Measurements from ENCODE around the gene LRRC27. TPM values are rescaled to one million over a fixed set of nuclear protein-coding genes. Genes with fewer than 3 reads are reported as not detected.
"Not testable (repeated sequence)": the region's sequence is repeated elsewhere in the genome, so short reads cannot be mapped to it uniquely, and the experiment has no call there.

The LRRC27 gene
- polyA plus RNA-seq, 3 donors, result 3.6 to 12.8 (median 3.6) TPM

DNA sequence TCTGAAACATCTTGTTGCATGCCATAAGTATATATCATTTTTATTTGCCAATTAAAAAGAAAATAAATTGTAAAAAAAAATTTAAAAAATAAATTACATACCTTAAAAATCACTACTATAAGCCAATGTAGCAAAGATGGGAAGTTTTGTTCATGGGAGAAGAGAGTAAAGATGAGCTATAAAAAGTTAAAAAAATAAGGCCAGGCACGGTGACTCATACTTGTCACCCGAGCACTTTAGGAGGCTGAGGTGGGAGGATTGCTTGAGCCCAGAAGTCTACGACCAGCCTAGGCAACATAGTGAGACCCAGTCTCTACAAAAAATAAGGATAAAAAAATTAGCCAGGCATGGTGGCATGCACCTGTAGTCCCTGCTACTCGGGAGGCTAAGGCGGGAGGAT lies 15.9 kb upstream of the LRRC27 start:
- no peak overlapping the region for H3K4me3 ChIP-seq (replicated peaks in 1 of 3; ENCODE audit: low read depth in 2 of 3, low read length in 3 of 3)
- H3K27me3 ChIP-seq (ENCODE audit: control insufficient read depth in 2 of 2, insufficient read depth in 2 of 2, low read length in 2 of 2), result no peaks in the 10 kb centered on the region
- H3K9me3 ChIP-seq (replicated peaks in 1 of 2; ENCODE audit: control insufficient read depth in 1 of 2, insufficient read depth in 1 of 2, low read length in 2 of 2), result peaks cover 0 to 7% of the 10 kb centered on the region in 2 donors
- peaks cover 0 to 9% (median 0%) of the 10 kb centered on the region in 3 donors for H3K27me3 Mint-ChIP-seq (ENCODE audit: low read depth in 3 of 3)
- no peaks in the 10 kb centered on the region for H3K79me2 ChIP-seq (ENCODE audit: insufficient read depth, low read length)
- H3K4me1 ChIP-seq (ENCODE audit: control insufficient read depth in 1 of 2, insufficient read depth in 2 of 2, low read length in 2 of 2), result peaks cover 18 to 20% of the 10 kb centered on the region in 2 donors
- H3K27ac Mint-ChIP-seq, result no peak overlapping the region
- no peak overlapping the region for H3K4me3 Mint-ChIP-seq
- no peak for DNase-seq
- TF ChIP-seq CTCF (IDR thresholded peaks at IDR 0.05), result no peak
- H3K9ac ChIP-seq (ENCODE audit: insufficient read depth, low read length, poor library complexity, severe bottlenecking), result no peak overlapping the region
- H3K36me3 Mint-ChIP-seq, result peaks cover 0 to 2% of the 10 kb centered on the region in 2 donors
- WGBS (ENCODE audit: insufficient coverage), result 100% methylated on average over 3 of the region's 5 CpGs
- no peaks in the 10 kb centered on the region for H4K20me1 ChIP-seq (ENCODE audit: insufficient read depth, low read length)
- no peaks in the 10 kb centered on the region for H3K36me3 ChIP-seq (replicated peaks in 1 of 2; ENCODE audit: control insufficient read depth in 1 of 2, insufficient read depth in 2 of 2, low read length in 2 of 2)
- no peak overlapping the region for H3K27ac ChIP-seq (ENCODE audit: low read depth in 1 of 2, low read length in 2 of 2)
- intact Hi-C loops (cut with micrococcal nuclease), result no loop called here
- H3K4me1 Mint-ChIP-seq, result peaks cover 18% of the 10 kb centered on the region
- H3K4me2 ChIP-seq (replicated peaks; ENCODE audit: extremely low read depth, low read length, poor library complexity, severe bottlenecking), result no peak overlapping the region
- H2AFZ ChIP-seq (ENCODE audit: insufficient read depth, low read depth, low read length, poor library complexity, severe bottlenecking), result no peak overlapping the region
- H3K9me3 Mint-ChIP-seq, result peaks cover 0 to 6% (median 4%) of the 10 kb centered on the region in 7 donors

DNA sequence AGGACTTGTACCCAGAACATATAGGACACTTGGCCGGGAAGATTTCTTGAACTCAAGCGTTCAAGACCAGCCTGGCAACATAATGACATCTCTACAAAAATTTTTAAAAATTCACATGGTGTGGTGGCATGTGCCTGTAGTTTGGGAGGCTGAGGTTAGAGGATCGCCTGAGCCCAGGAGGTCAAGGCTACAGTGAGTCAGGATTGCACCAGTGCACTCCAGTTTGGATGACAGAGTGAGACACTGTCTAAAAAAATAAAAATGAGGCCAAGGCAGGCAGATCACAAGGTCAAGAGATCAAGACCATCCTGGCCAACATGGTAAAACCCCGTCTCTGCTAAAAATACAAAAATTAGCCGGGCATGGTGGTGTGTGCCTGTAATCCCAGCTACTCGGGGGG lies 14.5 kb upstream of the LRRC27 start:
- peaks cover 21 to 24% of the 10 kb centered on the region in 2 donors for H3K4me1 ChIP-seq (ENCODE audit: control insufficient read depth in 1 of 2, insufficient read depth in 2 of 2, low read length in 2 of 2)
- H3K4me3 Mint-ChIP-seq; H3K9ac ChIP-seq (ENCODE audit: insufficient read depth, low read length, poor library complexity, severe bottlenecking); H3K79me2 ChIP-seq (ENCODE audit: insufficient read depth, low read length); H3K27me3 ChIP-seq (ENCODE audit: control insufficient read depth in 2 of 2, insufficient read depth in 2 of 2, low read length in 2 of 2); H3K36me3 ChIP-seq (replicated peaks in 1 of 2; ENCODE audit: control insufficient read depth in 1 of 2, insufficient read depth in 2 of 2, low read length in 2 of 2); H3K27me3 Mint-ChIP-seq (ENCODE audit: low read depth in 3 of 3); H3K4me2 ChIP-seq (replicated peaks; ENCODE audit: extremely low read depth, low read length, poor library complexity, severe bottlenecking); H4K20me1 ChIP-seq (ENCODE audit: insufficient read depth, low read length); H3K27ac ChIP-seq (ENCODE audit: low read depth in 1 of 2, low read length in 2 of 2); H3K4me3 ChIP-seq (replicated peaks in 1 of 3; ENCODE audit: low read depth in 2 of 3, low read length in 3 of 3); H3K9me3 ChIP-seq (replicated peaks in 1 of 2; ENCODE audit: control insufficient read depth in 1 of 2, insufficient read depth in 1 of 2, low read length in 2 of 2); H3K9me3 Mint-ChIP-seq; DNase-seq; H2AFZ ChIP-seq (ENCODE audit: insufficient read depth, low read depth, low read length, poor library complexity, severe bottlenecking); H3K36me3 Mint-ChIP-seq; intact Hi-C loops (cut with micrococcal nuclease); H3K27ac Mint-ChIP-seq: not testable (repeated sequence)
- peaks cover 25% of the 10 kb centered on the region for H3K4me1 Mint-ChIP-seq
- WGBS (ENCODE audit: insufficient coverage), result 96% methylated on average over 3 of the region's 6 CpGs
